PC-9 (cell line): ENCODE measurements around the gene AOAH. TPM values are rescaled to one million over a fixed set of nuclear protein-coding genes. Genes with fewer than 3 reads are reported as not detected.

Experiments
- BruUV-seq: library from RNA; stranded (reverse); fragments of 400-500 nt; replicated peaks from 2 replicates; lab custom pipeline; 2021; lab: Mats Ljungman, UMichigan
- CTCF ChIA-PET: fragments of 300-600 bp; sonication (Branson Sonifier 250); formaldehyde crosslinking; loops from one replicate; lab custom pipeline; 2022; ENCODE audit warnings: antibody characterized with exemption; lab: Charles Lee
- POLR2A ChIA-PET: fragments of 300-600 bp; sonication (Branson Sonifier 250); formaldehyde crosslinking; loops from one replicate; lab custom pipeline; 2022; ENCODE audit warnings: antibody characterized with exemption; ENCODE audit not compliant: unreplicated experiment; lab: Charles Lee
- DNase-seq, 2 experiments: peaks; one replicate each; pipeline versions ENCODE4 v3.0.0 to v3.0.0-alpha.2; 2015 to 2022; ENCODE audit warnings: mixed read lengths in 1 of 2
- H2AFZ ChIP-seq: fragments of 200-600 bp; sonication (generic); 2 replicates; pipeline ENCODE4 v1.8.1; 2017; ENCODE audit warnings: antibody characterized with exemption
- H3F3A ChIP-seq: fragments of 200-600 bp; sonication (generic); 2 replicates; pipeline ENCODE4 v1.8.1; 2017; ENCODE audit warnings: antibody characterized with exemption, mild to moderate bottlenecking, low read depth; ENCODE audit not compliant: insufficient read depth
- H3K27ac ChIP-seq: fragments of 200-600 bp; sonication (generic); 2 replicates; pipeline ENCODE4 v1.6.1; 2016; ENCODE audit warnings: mixed run types
- H3K27me3 ChIP-seq: fragments of 200-600 bp; sonication (generic); 2 replicates; pipeline ENCODE4 v1.6.1; 2016; ENCODE audit warnings: low read depth, mixed run types; ENCODE audit not compliant: insufficient read depth
- H3K36me3 ChIP-seq: fragments of 200-600 bp; sonication (generic); 2 replicates; pipeline ENCODE4 v1.6.1; 2016; ENCODE audit warnings: low read depth, mixed run types
- H3K4me1 ChIP-seq: fragments of 200-600 bp; sonication (generic); replicated peaks from 2 replicates; pipeline ENCODE4 v1.6.1; 2016; ENCODE audit warnings: mixed run types; ENCODE audit not compliant: insufficient read depth
- H3K4me2 ChIP-seq: fragments of 200-600 bp; sonication (generic); 2 replicates; pipeline ENCODE4 v1.6.1; 2017; ENCODE audit warnings: mixed run types
- H3K4me3 ChIP-seq: fragments of 200-600 bp; sonication (generic); 2 replicates; pipeline ENCODE4 v1.6.1; 2016; ENCODE audit warnings: mixed run types
- H3K79me2 ChIP-seq: fragments of 200-600 bp; sonication (generic); 2 replicates; pipeline ENCODE4 v1.6.1; 2017; ENCODE audit warnings: low read depth, mixed run types
- H3K9me2 ChIP-seq: fragments of 200-600 bp; sonication (generic); 2 replicates; pipeline ENCODE4 v1.8.1; 2017; ENCODE audit warnings: mild to moderate bottlenecking; ENCODE audit not compliant: insufficient read depth
- H3K9me3 ChIP-seq: fragments of 200-600 bp; sonication (generic); 2 replicates; pipeline ENCODE4 v1.8.1; 2016; ENCODE audit warnings: low read depth; ENCODE audit not compliant: insufficient read depth
- H4K20me1 ChIP-seq: fragments of 200-600 bp; sonication (generic); 2 replicates; pipeline ENCODE4 v1.8.1; 2017; ENCODE audit not compliant: insufficient read depth
- EZH2 ChIP-seq: fragments of 200-600 bp; sonication (generic); IDR thresholded peaks from 2 replicates; pipeline ENCODE4 v1.8.0; 2017; ENCODE audit warnings: antibody characterized with exemption, low read depth
- intact Hi-C: fragments of 100-400 bp; cut with micrococcal nuclease; formaldehyde crosslinking; loops from one replicate; pipeline ENCODE4 v1.10.0; 2022; ENCODE audit not compliant: unreplicated experiment
- total RNA-seq: library from RNA; stranded (reverse); gene quantifications from 2 replicates; pipeline ENCODE4 v1.2.3, GENCODE V29; 2021
- TF ChIP-seq, protein P1 (sequence below): fragments of 200-600 bp; sonication (generic); conservative IDR thresholded peaks from 2 replicates; pipeline ENCODE4 v1.6.1; 2017; ENCODE audit warnings: mixed run types, antibody characterized with exemption, mild to moderate bottlenecking, moderate library complexity

The AOAH gene
- total RNA-seq, 1 experiment from 2014 or later: not detected

DNA sequence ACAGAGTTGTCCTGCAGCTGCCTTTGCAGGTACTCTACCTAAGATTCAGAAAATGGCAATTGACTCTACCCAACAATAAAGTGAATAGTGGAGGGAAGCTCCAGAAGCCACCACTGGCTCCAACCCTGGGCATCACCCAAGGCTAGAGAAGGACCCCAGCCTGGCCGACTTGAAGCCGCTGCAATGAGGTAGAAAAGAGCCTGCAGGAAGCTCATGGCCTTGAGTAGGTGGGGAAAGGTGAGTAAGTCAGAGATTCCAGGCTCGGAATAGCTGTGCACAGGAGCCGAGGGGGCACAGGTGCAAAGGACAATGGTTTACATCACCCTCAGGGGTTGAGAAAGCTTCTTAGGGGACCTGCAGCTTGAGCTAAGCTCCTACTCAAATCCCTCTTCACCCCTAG lies 83.6 kb downstream of the AOAH start:
- Histone ChIP-seq H3K4me1 (no peaks in the 10 kb centered on the region), H3F3A (no peaks in the 10 kb centered on the region), H3K4me3 (no peak overlapping the region), H3K36me3 (no peaks in the 10 kb centered on the region), H4K20me1 (no peaks in the 10 kb centered on the region; the same call in 1 of the 2 replicates), H3K9me3 (no peaks in the 10 kb centered on the region), H3K27ac (no peak overlapping the region), H3K79me2 (no peaks in the 10 kb centered on the region), H3K9me2 (no peaks in the 10 kb centered on the region), H2AFZ (no peak overlapping the region), H3K4me2 (no peak overlapping the region), H3K27me3 (peaks cover 100% of the 10 kb centered on the region)
- no peak for TF ChIP-seq EZH2
- TF ChIP-seq, protein P1, sequence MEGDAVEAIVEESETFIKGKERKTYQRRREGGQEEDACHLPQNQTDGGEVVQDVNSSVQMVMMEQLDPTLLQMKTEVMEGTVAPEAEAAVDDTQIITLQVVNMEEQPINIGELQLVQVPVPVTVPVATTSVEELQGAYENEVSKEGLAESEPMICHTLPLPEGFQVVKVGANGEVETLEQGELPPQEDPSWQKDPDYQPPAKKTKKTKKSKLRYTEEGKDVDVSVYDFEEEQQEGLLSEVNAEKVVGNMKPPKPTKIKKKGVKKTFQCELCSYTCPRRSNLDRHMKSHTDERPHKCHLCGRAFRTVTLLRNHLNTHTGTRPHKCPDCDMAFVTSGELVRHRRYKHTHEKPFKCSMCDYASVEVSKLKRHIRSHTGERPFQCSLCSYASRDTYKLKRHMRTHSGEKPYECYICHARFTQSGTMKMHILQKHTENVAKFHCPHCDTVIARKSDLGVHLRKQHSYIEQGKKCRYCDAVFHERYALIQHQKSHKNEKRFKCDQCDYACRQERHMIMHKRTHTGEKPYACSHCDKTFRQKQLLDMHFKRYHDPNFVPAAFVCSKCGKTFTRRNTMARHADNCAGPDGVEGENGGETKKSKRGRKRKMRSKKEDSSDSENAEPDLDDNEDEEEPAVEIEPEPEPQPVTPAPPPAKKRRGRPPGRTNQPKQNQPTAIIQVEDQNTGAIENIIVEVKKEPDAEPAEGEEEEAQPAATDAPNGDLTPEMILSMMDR: no peak
- BruUV-seq: no TSS peak
- intact Hi-C loops: no loop called here
- no peak for DNase-seq
- ChIA-PET CTCF (no interaction called here), POLR2A (interaction anchor here (0.8 kb wide), 1 partner anchor 40 kb away, joined by 4 read pairs; no protein-coding TSS in a partner anchor)

DNA sequence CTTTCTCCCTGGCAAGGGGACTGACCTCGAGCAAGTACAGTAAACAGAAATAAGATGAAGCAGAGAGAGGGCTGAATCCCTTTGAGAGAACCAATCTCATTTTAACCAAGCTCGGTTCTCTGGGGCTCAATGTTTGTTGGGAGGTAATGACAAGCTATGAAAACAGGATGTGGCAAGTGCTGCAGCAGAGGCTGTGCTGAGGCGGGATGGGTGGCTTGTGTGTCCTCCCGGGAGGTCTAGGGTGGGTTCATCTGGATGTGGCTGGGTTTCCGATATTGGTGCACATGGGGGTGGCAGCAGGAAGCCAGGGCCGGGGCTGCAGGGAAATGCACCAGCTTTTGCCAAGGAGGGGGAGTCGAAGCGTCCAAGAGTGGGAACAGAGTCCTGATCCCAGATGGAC lies 84.5 kb downstream of the AOAH start:
- H3K4me3 ChIP-seq: no peak overlapping the region
- no peaks in the 10 kb centered on the region for H4K20me1 ChIP-seq
- H2AFZ ChIP-seq: no peak overlapping the region
- TF ChIP-seq EZH2: no peak
- TF ChIP-seq, protein P1: no peak
- H3K4me1 ChIP-seq: no peaks in the 10 kb centered on the region
- BruUV-seq: no TSS peak
- POLR2A ChIA-PET: interaction anchor here (0.6 kb wide), 1 partner anchor 11 kb away, joined by 3 read pairs; no protein-coding TSS in a partner anchor
- H3K27me3 ChIP-seq: peaks cover 100% of the 10 kb centered on the region
- H3K4me2 ChIP-seq: no peak overlapping the region
- no peaks in the 10 kb centered on the region for H3K9me3 ChIP-seq
- H3K9me2 ChIP-seq: no peaks in the 10 kb centered on the region
- no peaks in the 10 kb centered on the region for H3K79me2 ChIP-seq
- H3K36me3 ChIP-seq: no peaks in the 10 kb centered on the region
- intact Hi-C loops: no loop called here
- no peak for DNase-seq
- CTCF ChIA-PET: no interaction called here
- H3K27ac ChIP-seq: no peak overlapping the region
- no peaks in the 10 kb centered on the region for H3F3A ChIP-seq

DNA sequence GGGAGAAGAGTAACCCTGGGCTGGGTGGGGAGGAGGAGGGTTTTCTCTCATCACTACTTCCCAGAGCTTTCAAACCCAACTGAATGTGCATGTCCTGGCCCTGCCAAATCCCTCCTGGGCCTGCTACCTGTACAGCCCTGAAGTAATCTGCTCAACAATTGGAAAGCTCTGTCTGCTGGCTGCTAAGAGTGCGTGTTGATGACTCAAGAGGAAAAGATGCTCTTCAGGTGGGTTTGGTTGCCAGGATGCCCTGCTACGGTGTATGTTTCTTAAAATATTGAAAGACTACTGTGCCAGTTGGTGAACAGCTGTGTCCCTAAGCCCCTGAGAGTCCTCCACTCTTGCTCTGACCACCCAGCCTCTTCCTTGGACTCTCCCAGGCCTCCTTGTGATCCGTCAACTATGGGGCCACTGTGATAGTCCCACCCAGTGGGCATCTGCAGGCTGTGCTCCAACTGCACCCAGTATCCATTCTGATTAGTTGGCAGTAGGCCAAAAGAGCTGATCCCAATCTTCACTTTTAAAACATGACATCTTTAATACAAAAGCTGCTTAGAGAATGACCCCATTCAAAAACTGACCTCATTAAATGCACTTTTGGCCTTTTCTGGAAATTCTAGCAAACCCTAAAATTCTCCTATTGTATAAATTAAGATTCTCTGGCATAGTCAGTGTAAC lies 85.6 kb downstream of the AOAH start:
- POLR2A ChIA-PET: no interaction called here
- BruUV-seq: no TSS peak
- CTCF ChIA-PET: no interaction called here

More for the DNA sequence above, 85.6 kb downstream of the AOAH start:
- Histone ChIP-seq H3K27me3 (peaks cover 100% of the 10 kb centered on the region), H3K4me1 (no peaks in the 10 kb centered on the region), H3K4me3 (no peak overlapping the region), H2AFZ (no peak overlapping the region), H3K79me2 (no peaks in the 10 kb centered on the region), H3K27ac (no peak overlapping the region), H3K4me2 (no peak overlapping the region), H3K36me3 (no peaks in the 10 kb centered on the region), H3K9me3 (no peaks in the 10 kb centered on the region), H3F3A (no peaks in the 10 kb centered on the region), H3K9me2 (no peaks in the 10 kb centered on the region), H4K20me1 (no peaks in the 10 kb centered on the region)
- intact Hi-C loops: no loop called here
- no peak for DNase-seq
- no peak for TF ChIP-seq EZH2
- TF ChIP-seq, protein P1: no peak
